ENCODE results near the gene VSIR. TPM values are rescaled to one million over a fixed set of nuclear protein-coding genes. Genes with fewer than 3 reads are reported as not detected.
A peak's percentile ranks its signal among the peaks of the same experiment; 100 is the strongest.

Gene VSIR
- total RNA-seq, 1 experiment from 2014 or later = 0.07 TPM

DNA sequence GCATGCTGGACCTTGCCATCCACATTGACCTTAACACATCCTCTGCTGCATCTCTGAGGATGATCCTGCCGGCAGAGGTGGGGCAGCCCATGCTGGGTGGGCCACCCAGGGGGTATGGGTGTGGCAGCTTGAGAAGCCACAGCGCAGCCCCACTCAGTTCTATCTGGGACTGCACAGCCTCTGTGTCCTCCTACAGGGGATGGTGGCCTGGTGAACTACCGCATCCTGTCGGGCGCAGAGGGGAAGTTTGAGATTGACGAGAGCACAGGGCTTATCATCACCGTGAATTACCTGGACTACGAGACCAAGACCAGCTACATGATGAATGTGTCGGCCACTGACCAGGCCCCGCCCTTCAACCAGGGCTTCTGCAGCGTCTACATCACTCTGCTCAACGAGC is 41.5 kb downstream of the VSIR start:
- no peak for DNase-seq
- Histone ChIP-seq H3K4me1 (ENCODE audit: low read length) (peaks cover 42% of the 10 kb centered on the region), H3K27me3 (ENCODE audit: low read length) (no peaks in the 10 kb centered on the region), H3K27ac (ENCODE audit: low read length) (no peak overlapping the region), H3K36me3 (ENCODE audit: insufficient read depth, low read length) (no peaks in the 10 kb centered on the region), H3K9me3 (ENCODE audit: low read length) (no peaks in the 10 kb centered on the region), H3K9me2 (replicated peaks; ENCODE audit: insufficient read depth, low read length) (no peaks in the 10 kb centered on the region), H3K79me2 (ENCODE audit: low read length) (no peaks in the 10 kb centered on the region), H3K4me2 (ENCODE audit: low read depth, low read length, poor library complexity, severe bottlenecking) (no peak overlapping the region), H3K9ac (ENCODE audit: low read length) (no peak overlapping the region), H4K20me1 (ENCODE audit: insufficient read depth, low read depth, low read length) (peaks cover 7% of the 10 kb centered on the region; the same call in 1 of the 2 replicates), H3K4me3 (ENCODE audit: low read length) (no peak overlapping the region), H2AFZ (ENCODE audit: low read length) (no peak overlapping the region)

GRCh38 chr10:71729161-71729636 is 44.1 kb downstream of the VSIR start:
- Histone ChIP-seq H3K9me3 (ENCODE audit: low read length) (no peaks in the 10 kb centered on the region), H3K4me2 (ENCODE audit: low read depth, low read length, poor library complexity, severe bottlenecking) (peak overlapping the region; percentile 72), H3K27ac (ENCODE audit: low read length) (peak overlapping the region; percentile 97), H3K9ac (ENCODE audit: low read length) (peak overlapping the region; percentile 69), H3K36me3 (ENCODE audit: insufficient read depth, low read length) (no peaks in the 10 kb centered on the region), H4K20me1 (ENCODE audit: insufficient read depth, low read depth, low read length) (no peaks in the 10 kb centered on the region), H3K27me3 (ENCODE audit: low read length) (no peaks in the 10 kb centered on the region), H2AFZ (ENCODE audit: low read length) (no peak overlapping the region), H3K79me2 (ENCODE audit: low read length) (no peaks in the 10 kb centered on the region), H3K4me3 (ENCODE audit: low read length) (peak overlapping the region; percentile 57; the same call in 1 of the 2 replicates), H3K4me1 (ENCODE audit: low read length) (peaks cover 65% of the 10 kb centered on the region), H3K9me2 (replicated peaks; ENCODE audit: insufficient read depth, low read length) (no peaks in the 10 kb centered on the region)
- DNase-seq = peak; percentile 56

DNA sequence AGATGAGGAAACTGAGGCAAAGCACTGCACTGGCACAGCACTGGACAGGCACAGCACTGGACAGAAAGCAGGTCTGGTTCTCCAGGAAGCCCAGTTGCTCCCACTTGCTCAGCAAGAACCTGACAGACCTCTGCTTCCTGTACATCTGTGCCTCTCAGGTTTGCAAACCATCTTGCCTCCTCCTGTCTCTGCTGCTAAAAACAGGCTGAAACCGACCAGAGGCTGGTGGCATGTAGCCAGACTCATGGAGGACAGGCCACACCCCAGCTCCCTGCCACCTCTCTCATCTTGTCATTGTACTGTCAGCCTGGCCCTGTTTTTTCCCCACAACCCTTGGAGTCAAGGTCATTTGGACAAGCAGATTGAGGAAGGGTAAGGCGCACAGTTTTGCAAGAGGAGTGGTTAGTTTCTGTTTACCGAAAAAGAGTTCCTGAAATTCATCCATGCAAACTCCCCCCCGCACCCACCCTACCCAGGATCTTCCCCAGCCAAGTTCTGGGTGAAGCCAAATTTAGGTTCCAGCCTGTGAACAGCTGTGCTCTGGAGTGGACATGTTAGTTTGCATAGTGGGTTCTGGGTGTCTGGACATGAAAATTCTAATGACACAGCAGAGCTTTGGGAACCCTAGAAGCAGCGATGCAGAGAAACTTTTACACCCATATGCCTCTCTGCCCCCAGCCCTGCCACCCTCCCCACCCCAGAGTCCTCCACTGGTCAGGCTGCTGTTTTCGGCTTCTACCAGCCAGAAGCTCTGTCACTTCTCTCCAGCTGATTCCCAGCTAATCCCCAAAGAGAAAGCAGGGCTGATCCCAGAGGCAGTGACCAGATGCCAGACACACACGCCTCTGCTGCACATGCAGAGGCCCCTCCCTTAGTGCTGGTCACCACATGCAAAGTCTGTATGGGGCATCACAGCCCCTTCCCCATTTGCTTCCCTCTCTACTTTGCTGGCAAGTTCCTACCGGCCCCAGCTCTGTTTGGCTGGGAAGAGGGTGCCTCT is 45.3 kb downstream of the VSIR start:
- peak overlapping the region; percentile 69 for H3K9ac ChIP-seq (ENCODE audit: low read length)
- H3K79me2 ChIP-seq (ENCODE audit: low read length) = no peaks in the 10 kb centered on the region
- no peak overlapping the region for H2AFZ ChIP-seq (ENCODE audit: low read length)
- peaks cover 56% of the 10 kb centered on the region for H3K4me1 ChIP-seq (ENCODE audit: low read length)
- H3K27ac ChIP-seq (ENCODE audit: low read length) = peak overlapping the region; percentile 97
- DNase-seq = peak; percentile 94
- peak overlapping the region; percentile 57 for H3K4me3 ChIP-seq (ENCODE audit: low read length)
- peak overlapping the region; percentile 72 for H3K4me2 ChIP-seq (ENCODE audit: low read depth, low read length, poor library complexity, severe bottlenecking)
- no peaks in the 10 kb centered on the region for H3K9me3 ChIP-seq (ENCODE audit: low read length)
- no peaks in the 10 kb centered on the region for H3K27me3 ChIP-seq (ENCODE audit: low read length)
- no peaks in the 10 kb centered on the region for H3K36me3 ChIP-seq (ENCODE audit: insufficient read depth, low read length)
- no peaks in the 10 kb centered on the region for H3K9me2 ChIP-seq (replicated peaks; ENCODE audit: insufficient read depth, low read length)
- H4K20me1 ChIP-seq (ENCODE audit: insufficient read depth, low read depth, low read length) = no peaks in the 10 kb centered on the region

DNA sequence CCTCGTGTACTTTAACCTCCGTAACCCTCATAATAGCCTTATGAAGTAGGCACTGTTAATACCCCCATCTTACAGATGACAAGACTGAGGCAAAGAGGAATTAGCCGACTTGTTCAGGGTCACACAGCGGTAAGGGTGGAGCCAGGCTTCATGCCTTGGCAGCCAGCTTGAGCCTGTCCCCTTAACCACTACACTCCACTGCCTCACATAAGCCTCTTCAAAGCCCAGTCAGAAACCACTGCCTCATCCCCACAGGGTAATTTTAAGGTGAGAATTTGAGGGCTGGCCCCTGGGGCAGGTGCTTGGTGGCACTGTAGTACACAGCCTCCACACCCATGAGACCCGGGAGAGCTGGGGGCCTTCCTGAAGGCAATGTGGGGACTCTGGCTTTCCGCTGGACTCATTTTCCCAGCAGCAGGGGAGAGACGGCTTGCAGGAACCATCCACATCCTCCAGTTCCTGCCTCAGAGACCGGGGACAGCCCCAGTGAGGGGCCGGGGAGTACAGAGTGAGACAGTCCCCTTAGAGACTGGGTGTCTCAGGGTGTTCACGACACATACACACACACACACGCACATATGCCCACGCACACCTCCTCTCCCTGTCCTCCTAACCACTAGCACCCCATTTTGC is 46.1 kb downstream of the VSIR start:
- peak overlapping the region; percentile 69 for H3K9ac ChIP-seq (ENCODE audit: low read length)
- no peaks in the 10 kb centered on the region for H3K36me3 ChIP-seq (ENCODE audit: insufficient read depth, low read length)
- peak; percentile 92 for DNase-seq
- H3K27ac ChIP-seq (ENCODE audit: low read length) = peak overlapping the region; percentile 97
- no peaks in the 10 kb centered on the region for H3K9me2 ChIP-seq (replicated peaks; ENCODE audit: insufficient read depth, low read length)
- H3K4me3 ChIP-seq (ENCODE audit: low read length) = peak overlapping the region; percentile 57; the same call in 1 of the 2 replicates
- peak overlapping the region; percentile 72 for H3K4me2 ChIP-seq (ENCODE audit: low read depth, low read length, poor library complexity, severe bottlenecking)
- no peaks in the 10 kb centered on the region for H3K79me2 ChIP-seq (ENCODE audit: low read length)
- peaks cover 52% of the 10 kb centered on the region for H3K4me1 ChIP-seq (ENCODE audit: low read length)
- H4K20me1 ChIP-seq (ENCODE audit: insufficient read depth, low read depth, low read length) = no peaks in the 10 kb centered on the region
- H3K27me3 ChIP-seq (ENCODE audit: low read length) = no peaks in the 10 kb centered on the region
- H2AFZ ChIP-seq (ENCODE audit: low read length) = no peak overlapping the region
- no peaks in the 10 kb centered on the region for H3K9me3 ChIP-seq (ENCODE audit: low read length)

GRCh38 chr10:71726580-71727104 is 46.7 kb downstream of the VSIR start:
- Histone ChIP-seq H3K9me2 (replicated peaks; ENCODE audit: insufficient read depth, low read length) (no peaks in the 10 kb centered on the region), H3K9me3 (ENCODE audit: low read length) (no peaks in the 10 kb centered on the region), H3K27ac (ENCODE audit: low read length) (peak overlapping the region; percentile 97), H3K9ac (ENCODE audit: low read length) (peak overlapping the region; percentile 29), H2AFZ (ENCODE audit: low read length) (no peak overlapping the region), H3K36me3 (ENCODE audit: insufficient read depth, low read length) (no peaks in the 10 kb centered on the region), H3K4me1 (ENCODE audit: low read length) (peaks cover 52% of the 10 kb centered on the region), H3K27me3 (ENCODE audit: low read length) (no peaks in the 10 kb centered on the region), H3K4me2 (ENCODE audit: low read depth, low read length, poor library complexity, severe bottlenecking) (peak overlapping the region; percentile 72), H3K79me2 (ENCODE audit: low read length) (no peaks in the 10 kb centered on the region), H4K20me1 (ENCODE audit: insufficient read depth, low read depth, low read length) (no peaks in the 10 kb centered on the region), H3K4me3 (ENCODE audit: low read length) (peak overlapping the region; percentile 57; the same call in 1 of the 2 replicates)
- no peak for DNase-seq

DNA sequence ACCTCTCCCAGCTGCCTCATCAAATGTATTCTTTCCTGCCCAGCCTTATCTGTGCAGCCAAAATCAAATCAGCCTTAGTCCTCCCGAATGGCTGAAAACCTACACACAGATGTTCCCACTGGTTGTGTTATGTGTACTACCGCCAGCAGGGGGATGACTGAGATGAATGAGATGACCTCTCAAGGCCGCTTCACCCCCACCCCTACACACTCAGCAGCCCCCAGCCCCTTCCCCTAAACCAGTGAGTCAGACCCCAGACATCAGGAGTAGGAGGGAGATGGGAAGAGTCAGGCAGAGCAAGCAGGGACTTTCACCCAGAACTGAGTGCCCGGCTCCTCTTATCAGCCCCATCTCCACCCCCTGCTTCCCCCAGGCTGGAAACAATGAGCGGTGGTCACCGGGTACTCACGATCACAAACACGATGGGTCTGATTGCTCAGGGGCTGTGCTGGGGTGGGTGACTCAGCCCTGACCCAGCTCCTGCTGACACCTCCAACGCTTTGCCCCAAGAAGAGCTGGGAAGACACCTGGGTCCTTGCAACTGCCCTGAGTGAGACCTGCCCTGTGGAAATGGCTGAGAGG is 47.2 kb downstream of the VSIR start:
- DNase-seq = peak; percentile 83
- Histone ChIP-seq H3K27ac (ENCODE audit: low read length) (peak overlapping the region; percentile 97), H3K9me2 (replicated peaks; ENCODE audit: insufficient read depth, low read length) (no peaks in the 10 kb centered on the region), H3K79me2 (ENCODE audit: low read length) (no peaks in the 10 kb centered on the region), H3K4me3 (ENCODE audit: low read length) (no peak overlapping the region), H3K9ac (ENCODE audit: low read length) (peak overlapping the region; percentile 29), H2AFZ (ENCODE audit: low read length) (no peak overlapping the region), H3K27me3 (ENCODE audit: low read length) (no peaks in the 10 kb centered on the region), H3K4me1 (ENCODE audit: low read length) (peaks cover 52% of the 10 kb centered on the region), H4K20me1 (ENCODE audit: insufficient read depth, low read depth, low read length) (no peaks in the 10 kb centered on the region), H3K9me3 (ENCODE audit: low read length) (no peaks in the 10 kb centered on the region), H3K4me2 (ENCODE audit: low read depth, low read length, poor library complexity, severe bottlenecking) (peak overlapping the region; percentile 72), H3K36me3 (ENCODE audit: insufficient read depth, low read length) (no peaks in the 10 kb centered on the region)

DNA sequence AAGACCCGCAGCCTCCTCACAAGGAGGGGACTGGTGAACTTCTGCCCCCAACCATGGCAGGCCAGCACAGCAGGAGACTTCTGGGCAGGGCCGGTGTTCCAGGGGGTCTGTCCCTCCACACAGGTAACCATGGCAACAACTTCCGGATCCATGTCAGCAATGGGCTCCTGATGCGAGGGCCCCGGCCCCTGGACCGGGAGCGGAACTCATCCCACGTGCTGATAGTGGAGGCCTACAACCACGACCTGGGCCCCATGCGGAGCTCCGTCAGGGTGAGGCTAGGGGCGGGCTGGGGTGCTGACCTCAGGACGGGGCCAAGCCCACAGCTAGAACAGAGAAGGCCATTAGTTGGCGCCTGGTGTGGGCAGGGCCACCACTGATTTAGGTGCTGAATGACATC is 48.1 kb downstream of the VSIR start:
- no peaks in the 10 kb centered on the region for H3K36me3 ChIP-seq (ENCODE audit: insufficient read depth, low read length)
- H3K27ac ChIP-seq (ENCODE audit: low read length) = no peak overlapping the region
- no peak for DNase-seq
- H3K9me3 ChIP-seq (ENCODE audit: low read length) = no peaks in the 10 kb centered on the region
- no peak overlapping the region for H3K4me3 ChIP-seq (ENCODE audit: low read length)
- peaks cover 52% of the 10 kb centered on the region for H3K4me1 ChIP-seq (ENCODE audit: low read length)
- H3K27me3 ChIP-seq (ENCODE audit: low read length) = no peaks in the 10 kb centered on the region
- H2AFZ ChIP-seq (ENCODE audit: low read length) = no peak overlapping the region
- no peak overlapping the region for H3K9ac ChIP-seq (ENCODE audit: low read length)
- no peaks in the 10 kb centered on the region for H3K79me2 ChIP-seq (ENCODE audit: low read length)
- H3K9me2 ChIP-seq (replicated peaks; ENCODE audit: insufficient read depth, low read length) = no peaks in the 10 kb centered on the region
- H4K20me1 ChIP-seq (ENCODE audit: insufficient read depth, low read depth, low read length) = no peaks in the 10 kb centered on the region
- H3K4me2 ChIP-seq (ENCODE audit: low read depth, low read length, poor library complexity, severe bottlenecking) = no peak overlapping the region

Measured in Karpas-422 (cell line).